Right ventricle myocardium inferior (tissue), 1 donor: ENCODE measurements around the gene GPR108. TPM values are rescaled to one million over a fixed set of nuclear protein-coding genes. Genes with fewer than 3 reads are reported as not detected.
"Not testable (repeated sequence)": the region's sequence is repeated elsewhere in the genome, so short reads cannot be mapped to it uniquely, and the experiment has no call there.

Source experiments
- ATAC-seq: fragments of 200-7000 bp; cut with Tn5 transposase; one replicate; pipeline ENCODE4 v1.9.1; 2020; ENCODE audit warnings: mild to moderate bottlenecking, moderate library complexity
- DNase-seq: peaks from one replicate; pipeline ENCODE4 v3.0.0; 2021; ENCODE audit errors: missing footprints
- intact Hi-C: fragments of 100-400 bp; cut with DNase I; formaldehyde crosslinking; loops from one replicate; pipeline ENCODE4 v1.11.0; 2022
- long read RNA-seq: library from polyadenylated mRNA; unstranded; transcript quantifications from one replicate; pipeline ENCODE4 v2.0.0, GENCODE V29; 2021
- total RNA-seq: library from RNA; stranded (reverse); fragmentation: NEBNext Ultra II Directional; extraction: Animal tissue kit (Norgen Biotek cat#: 25700); gene quantifications from one replicate; pipeline ENCODE4 v1.2.1, GENCODE V29; 2021
- donor health status: DM: no; HTN: yes; CAD: no; lungs with severe emphysema.

GPR108 gene
- total RNA-seq, result 23.9 TPM
- long read RNA-seq, transcript GPR108-201 (18 exons, 2,057 nt), result major isoform, 17 of 24 reads
- long read RNA-seq, partial matches to known transcripts, result 3 of 24 reads
- long read RNA-seq, other reads (novel, unspliced or antisense), result 2 of 24 reads

GRCh38 chr19:6737284-6737872 is at the start of gene GPR108:
Gene GPR108 (minus strand): TSS chr19:6737580. CDS start chr19:6737576, 4 bp downstream.
- DNase-seq (peak; percentile 100), ATAC-seq (peak; percentile 83)
- intact Hi-C loops, result loop anchor here (2.0 kb wide), 2 partner anchors 125 to 221 kb away; no protein-coding TSS in a partner anchor

GRCh38 chr19:6779206-6779605 is 41.8 kb upstream of the GPR108 start:
- DNase-seq (no peak), ATAC-seq (no peak)
- intact Hi-C loops, result no loop called here

- intact Hi-C loops, result no loop called here
- no peak for ATAC-seq
- DNase-seq, result no peak
These were observed 41.0 kb upstream of the GPR108 start for GRCh38 chr19:6778386-6778785.

GRCh38 chr19:6777434-6777833 is 40.1 kb upstream of the GPR108 start:
- DNase-seq (no peak), ATAC-seq (no peak)
- intact Hi-C loops, result no loop called here

- intact Hi-C loops, result no loop called here
- ATAC-seq (no peak), DNase-seq (no peak)
These were observed 39.6 kb upstream of the GPR108 start for GRCh38 chr19:6776999-6777398.

- intact Hi-C loops, DNase-seq, ATAC-seq: not testable (repeated sequence)
These were observed 38.7 kb upstream of the GPR108 start for GRCh38 chr19:6776045-6776444.

GRCh38 chr19:6774821-6775707 is 37.7 kb upstream of the GPR108 start:
- peak; percentile 65 for ATAC-seq
- no peak for DNase-seq
- intact Hi-C loops, result no loop called here

GRCh38 chr19:6773323-6773931 is 36.0 kb upstream of the GPR108 start:
- intact Hi-C loops, result no loop called here
- ATAC-seq (peak; percentile 70), DNase-seq (peak; percentile 86)

- intact Hi-C loops, result no loop called here
- ATAC-seq, result no peak
- no peak for DNase-seq
These were observed 35.5 kb upstream of the GPR108 start for GRCh38 chr19:6772866-6773322.

GRCh38 chr19:6772028-6772865 is 34.9 kb upstream of the GPR108 start, which contains the start of gene VAV1:
Gene VAV1 (plus strand): TSS chr19:6772708. CDS start chr19:6772808, 100 bp downstream.
- peak; percentile 72 for ATAC-seq
- peak; percentile 89 for DNase-seq
- intact Hi-C loops, result no loop called here

- intact Hi-C loops, DNase-seq, ATAC-seq: not testable (repeated sequence)
These were observed 34.3 kb upstream of the GPR108 start for GRCh38 chr19:6771648-6772027.

GRCh38 chr19:6769006-6769619 is 31.7 kb upstream of the GPR108 start:
- intact Hi-C loops, result no loop called here
- DNase-seq, result no peak
- no peak for ATAC-seq

- intact Hi-C loops, result no loop called here
- ATAC-seq, result no peak
- DNase-seq, result no peak
These were observed 30.9 kb upstream of the GPR108 start for GRCh38 chr19:6768236-6768785.

- intact Hi-C loops, result no loop called here
- DNase-seq (peak; percentile 87), ATAC-seq (peak; percentile 63)
These were observed 30.2 kb upstream of the GPR108 start, which contains the start of gene SH2D3A for GRCh38 chr19:6767357-6768235. Gene SH2D3A (minus strand): TSS chr19:6767435. CDS start chr19:6763748, 3,687 bp downstream.

GRCh38 chr19:6767081-6767356 is 29.6 kb upstream of the GPR108 start:
- ATAC-seq (no peak), DNase-seq (no peak)
- intact Hi-C loops, result no loop called here

- ATAC-seq (no peak), DNase-seq (no peak)
- intact Hi-C loops, result no loop called here
These were observed 29.1 kb upstream of the GPR108 start for GRCh38 chr19:6766357-6767080.
